GM11168 (cell line): ENCODE results near the gene GABRB3.

Experiments
- in situ Hi-C: fragments of 300-500 bp; cut with MboI; formaldehyde crosslinking; loops from one replicate; pipeline ENCODE4 v1.12.0; 2022; ENCODE audit warnings: low sequenced_read_pairs; ENCODE audit not compliant: unreplicated experiment

The GABRB3 gene

GRCh38 chr15:26634319-26634718 lies 138.5 kb downstream of the GABRB3 start:
- in situ Hi-C loops = no loop called here

GRCh38 chr15:26632500-26632899 lies 140.4 kb downstream of the GABRB3 start:
- in situ Hi-C loops = no loop called here

DNA sequence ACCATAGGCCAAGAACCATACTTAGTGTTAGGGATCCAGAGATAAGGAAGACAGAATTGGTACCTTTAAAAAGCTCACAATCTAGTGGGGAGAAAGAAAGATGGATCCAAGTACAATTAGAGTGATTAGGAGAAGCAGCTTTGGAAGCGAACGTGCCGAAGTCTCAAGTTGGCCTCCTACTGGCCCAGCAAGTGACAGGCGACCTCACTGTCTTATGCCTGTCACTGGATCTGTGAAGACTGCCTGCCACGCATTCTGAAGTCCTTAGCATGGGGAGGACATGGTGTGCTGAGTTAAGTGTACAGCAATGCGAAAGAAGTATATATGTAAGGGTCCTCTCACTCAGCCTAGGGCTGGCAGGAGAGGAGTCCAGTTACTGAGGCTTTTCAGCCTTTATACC lies 141.0 kb downstream of the GABRB3 start:
- in situ Hi-C loops = no loop called here

DNA sequence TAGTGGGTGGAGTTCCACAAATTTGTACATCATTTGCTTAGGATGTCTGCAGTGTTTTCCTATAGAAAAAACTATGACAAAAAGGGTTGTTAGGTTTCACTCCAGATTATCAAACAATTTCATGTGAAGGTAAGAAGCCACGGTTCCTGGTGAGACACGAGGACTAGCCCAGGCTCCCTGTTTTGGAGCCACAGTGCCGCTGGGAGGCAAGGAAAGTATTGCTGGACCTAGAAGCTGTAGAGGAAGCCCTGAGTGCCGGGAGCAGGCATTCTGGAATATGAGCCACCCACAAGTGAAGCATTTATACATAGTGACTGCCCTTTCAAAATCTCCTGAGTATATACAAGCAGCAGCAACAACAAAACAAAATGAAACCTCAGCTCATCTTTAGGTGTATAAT lies 142.0 kb downstream of the GABRB3 start:
- in situ Hi-C loops = no loop called here

DNA sequence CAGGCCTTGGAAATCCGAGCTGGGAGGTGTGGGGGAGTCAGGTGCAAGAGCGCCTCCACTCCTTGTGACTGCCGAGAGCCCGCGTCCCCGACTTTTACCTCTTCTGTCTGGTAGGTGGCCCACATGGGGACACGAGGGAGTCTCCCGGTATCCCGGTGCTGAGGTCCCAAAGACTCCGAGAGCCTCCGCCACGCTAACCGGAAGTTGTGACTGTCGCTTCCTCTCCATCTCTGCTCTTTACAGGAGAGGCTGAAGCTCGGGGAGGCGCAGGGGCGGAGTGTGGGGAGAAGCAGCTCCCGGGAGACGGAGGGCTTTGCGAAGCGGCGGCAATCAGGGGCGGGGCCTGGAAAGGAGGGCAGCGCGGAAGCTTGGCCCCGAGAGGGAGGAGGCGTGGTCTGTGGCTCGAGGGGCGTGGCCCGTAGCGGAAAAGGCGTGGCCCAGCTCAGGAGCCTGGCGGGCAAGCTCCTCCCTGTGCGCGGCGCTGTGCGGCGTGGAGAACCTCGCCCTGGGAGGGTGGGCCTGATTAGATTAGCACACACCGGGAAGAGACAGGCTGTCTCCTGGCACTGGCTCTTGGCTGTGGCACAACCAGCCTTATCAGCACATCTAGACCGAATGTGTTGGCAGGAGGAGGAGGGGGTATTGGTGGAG lies 143.9 kb downstream of the GABRB3 start:
- in situ Hi-C loops = no loop called here

DNA sequence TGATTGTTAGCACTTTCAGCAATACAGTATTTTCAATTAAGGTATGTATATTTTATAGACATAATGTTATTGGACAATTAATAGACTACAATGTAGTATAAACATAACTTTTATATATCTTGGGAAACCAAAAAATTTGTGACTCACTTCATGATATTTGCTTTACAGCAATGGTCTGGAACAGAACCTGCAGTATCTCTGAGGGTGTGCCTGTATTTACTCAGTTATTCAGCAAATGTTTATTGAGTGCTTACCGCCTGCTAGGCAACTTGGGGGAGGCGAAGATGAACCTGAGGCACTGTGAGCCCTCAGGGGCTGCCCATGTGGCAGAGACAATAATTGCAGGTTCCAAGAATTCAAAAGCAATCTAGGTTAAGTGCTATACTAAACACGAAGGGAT lies 144.8 kb downstream of the GABRB3 start:
- in situ Hi-C loops = no loop called here

DNA sequence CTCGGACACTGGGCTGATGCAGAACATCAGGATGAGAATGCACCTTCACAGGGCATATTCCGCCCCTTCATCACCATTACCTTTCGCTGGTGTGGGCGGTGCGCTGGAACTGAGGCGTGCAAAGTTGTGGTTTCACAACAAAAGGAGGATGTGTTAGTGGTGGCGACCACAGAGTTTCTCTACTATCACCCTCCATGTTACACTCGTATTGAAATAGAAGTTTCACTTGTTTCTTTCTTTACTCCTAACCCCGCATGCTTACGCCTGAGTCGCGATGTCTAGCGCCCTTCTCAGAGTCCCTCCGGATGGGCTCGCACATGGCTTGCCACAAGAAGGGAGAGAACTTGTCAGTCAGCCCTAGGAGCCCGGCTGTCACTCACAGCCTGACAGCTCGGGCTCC lies 148.7 kb downstream of the GABRB3 start:
- in situ Hi-C loops = no loop called here

DNA sequence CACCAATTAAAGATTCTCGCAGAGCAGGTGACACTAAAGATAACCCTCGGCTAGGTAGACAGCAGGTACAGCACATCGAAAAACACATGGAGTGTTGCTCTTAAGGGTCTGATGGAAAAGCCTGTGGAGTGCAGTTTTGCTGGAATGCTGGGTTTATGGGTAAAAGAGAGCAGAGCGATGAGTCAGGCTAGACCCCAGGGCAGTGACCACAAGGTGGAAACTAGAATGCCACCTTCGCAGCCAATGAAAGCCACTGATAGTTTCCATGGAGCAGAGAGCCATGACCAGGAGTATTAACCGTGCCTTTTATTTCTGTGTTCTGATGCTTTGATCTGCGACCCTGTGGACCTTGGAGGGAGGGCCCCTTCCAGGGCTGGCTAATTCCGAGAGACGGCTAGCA lies 149.8 kb downstream of the GABRB3 start:
- in situ Hi-C loops = no loop called here

DNA sequence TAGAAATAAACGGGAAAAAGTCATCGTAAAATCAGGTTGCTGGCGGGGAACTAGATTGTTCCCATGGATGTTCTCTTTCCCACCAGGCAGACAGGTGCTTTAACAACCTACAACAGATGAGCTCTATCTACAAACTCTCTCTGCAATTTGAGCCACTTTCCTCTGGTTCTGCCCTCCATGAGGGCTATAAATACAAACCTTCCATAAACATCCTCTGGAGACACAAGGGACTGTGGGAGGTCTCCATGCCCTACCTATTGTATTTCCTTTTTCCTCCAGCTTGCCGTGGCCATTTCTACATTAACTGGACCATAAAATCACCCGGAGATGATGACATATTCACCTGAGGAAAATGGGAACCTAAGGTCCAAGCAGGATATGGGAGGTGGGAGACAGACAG lies 151.1 kb downstream of the GABRB3 start:
- in situ Hi-C loops = no loop called here

DNA sequence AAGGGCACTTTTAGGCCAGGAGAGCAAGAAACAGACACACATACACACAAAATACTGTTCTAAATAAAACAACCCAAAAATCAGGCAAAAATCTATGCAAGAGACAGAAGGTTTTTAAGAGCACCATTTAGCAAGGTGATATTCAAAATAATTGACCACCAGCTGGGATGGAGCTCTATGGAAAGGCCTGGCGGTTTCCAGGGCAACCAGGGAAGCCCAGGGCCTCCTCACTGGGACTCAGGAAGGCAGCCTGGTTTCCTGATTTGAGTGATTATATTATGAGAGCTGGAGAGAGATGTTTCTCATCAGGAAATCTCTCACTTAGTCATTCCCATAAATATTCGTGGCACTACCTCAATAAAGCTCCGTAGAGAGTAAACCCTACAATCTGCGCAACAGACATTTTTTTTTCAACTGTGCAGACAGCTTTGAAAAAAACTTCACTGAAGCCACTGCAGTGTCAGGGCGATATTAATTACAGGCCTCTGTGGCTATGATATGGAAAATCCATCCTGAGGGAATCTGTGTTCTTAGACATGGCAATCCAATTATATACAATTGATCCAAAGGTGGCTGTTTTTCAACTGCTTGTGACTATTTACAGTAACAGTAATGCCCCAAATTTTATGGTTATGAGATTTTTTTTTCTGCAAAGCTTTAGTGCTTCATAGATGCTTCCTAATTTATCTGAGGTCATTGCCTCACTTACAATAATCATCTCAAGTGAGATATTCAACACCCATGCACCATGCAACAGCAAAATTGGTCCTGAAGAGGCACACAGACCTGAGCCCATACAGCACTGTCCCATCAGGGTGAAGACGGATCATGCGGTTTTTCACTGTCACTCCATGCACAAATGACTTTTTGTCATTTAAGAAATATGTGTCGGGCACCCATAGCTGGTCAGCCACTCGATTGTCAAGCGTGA lies 152.1 kb downstream of the GABRB3 start:
- in situ Hi-C loops = no loop called here

- in situ Hi-C loops = no loop called here
These were observed 157.0 kb downstream of the GABRB3 start for GRCh38 chr15:26615927-26616302.

GRCh38 chr15:26615188-26615926 lies 157.5 kb downstream of the GABRB3 start:
- in situ Hi-C loops = no loop called here

DNA sequence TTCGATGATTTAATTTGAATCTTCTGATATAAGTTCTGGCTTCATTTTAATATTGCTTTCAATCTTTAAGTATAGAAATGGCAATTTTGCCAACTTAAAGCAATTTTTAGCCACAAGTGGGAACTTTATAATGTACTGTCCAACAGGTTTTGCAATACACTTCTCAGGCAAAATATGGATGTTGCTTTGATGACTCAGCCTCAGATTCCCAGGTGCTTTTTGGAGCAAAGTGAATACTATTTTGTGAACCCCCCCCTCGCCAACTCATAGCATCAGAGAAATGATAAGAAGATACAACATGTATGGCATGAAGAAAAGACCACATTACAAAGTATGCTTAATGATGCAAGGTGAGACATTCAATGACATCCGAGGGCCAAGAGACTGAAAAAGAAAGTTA lies 158.1 kb downstream of the GABRB3 start:
- in situ Hi-C loops = no loop called here

DNA sequence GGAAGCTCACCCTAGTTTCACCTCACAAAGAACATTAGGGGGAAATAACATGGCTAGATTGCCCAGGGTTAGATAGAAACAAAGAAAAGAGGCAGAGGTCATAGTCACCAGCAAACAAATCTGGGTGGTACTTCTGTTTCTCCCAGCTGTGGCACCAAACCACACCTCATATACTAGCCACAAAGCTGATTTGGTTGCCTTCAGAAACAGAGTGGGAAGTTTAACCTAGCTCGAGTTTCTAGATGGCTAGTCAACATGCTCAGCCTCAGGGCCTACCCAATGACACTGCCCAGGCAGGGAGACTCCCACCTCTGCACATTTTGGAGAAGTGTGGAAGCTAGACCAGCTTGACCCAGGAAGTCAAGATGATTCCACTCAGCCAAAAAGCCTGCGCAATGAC lies 174.2 kb downstream of the GABRB3 start:
- in situ Hi-C loops = no loop called here

DNA sequence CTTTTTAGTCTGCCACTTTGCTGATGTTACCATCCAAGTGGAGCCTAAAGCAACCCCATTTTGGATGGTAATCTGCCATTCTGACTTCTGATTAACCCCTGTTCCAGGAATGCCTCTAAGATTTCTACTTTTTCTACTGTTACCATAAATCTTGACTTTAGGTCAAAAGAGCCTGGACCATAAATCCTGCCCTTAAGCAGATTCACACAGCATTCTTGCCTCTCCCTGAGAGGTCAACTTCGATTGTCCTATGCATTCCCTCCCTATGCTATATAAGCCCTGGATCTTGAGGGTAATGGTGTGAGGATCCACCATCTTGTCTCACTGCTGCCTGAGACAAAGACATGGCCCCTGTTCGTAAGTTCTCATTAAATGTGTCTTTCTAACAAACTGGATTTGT lies 177.3 kb downstream of the GABRB3 start:
- in situ Hi-C loops = no loop called here

- in situ Hi-C loops = no loop called here
These were observed 182.2 kb downstream of the GABRB3 start for GRCh38 chr15:26590676-26591075.

- in situ Hi-C loops = no loop called here
These were observed 190.0 kb downstream of the GABRB3 start for GRCh38 chr15:26582840-26583239.

DNA sequence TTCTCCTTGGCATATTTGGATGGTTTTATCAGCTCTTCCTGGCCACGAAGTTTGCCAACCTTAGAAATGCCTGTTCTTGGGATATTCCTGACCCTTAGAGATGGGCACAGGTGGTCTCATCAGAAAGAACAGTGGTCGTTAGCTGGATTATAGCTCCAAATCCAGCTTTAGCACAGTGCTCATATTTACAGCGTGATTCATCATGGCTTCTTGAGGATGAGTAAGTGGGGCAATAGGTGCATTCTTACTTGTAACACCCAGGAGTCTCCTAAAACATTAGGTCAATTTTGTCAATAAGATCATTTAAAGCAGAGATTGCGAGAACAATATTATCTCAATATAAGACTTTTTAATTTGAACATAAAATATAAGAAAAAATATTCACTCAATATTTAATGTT lies 191.9 kb downstream of the GABRB3 start:
- in situ Hi-C loops = no loop called here

DNA sequence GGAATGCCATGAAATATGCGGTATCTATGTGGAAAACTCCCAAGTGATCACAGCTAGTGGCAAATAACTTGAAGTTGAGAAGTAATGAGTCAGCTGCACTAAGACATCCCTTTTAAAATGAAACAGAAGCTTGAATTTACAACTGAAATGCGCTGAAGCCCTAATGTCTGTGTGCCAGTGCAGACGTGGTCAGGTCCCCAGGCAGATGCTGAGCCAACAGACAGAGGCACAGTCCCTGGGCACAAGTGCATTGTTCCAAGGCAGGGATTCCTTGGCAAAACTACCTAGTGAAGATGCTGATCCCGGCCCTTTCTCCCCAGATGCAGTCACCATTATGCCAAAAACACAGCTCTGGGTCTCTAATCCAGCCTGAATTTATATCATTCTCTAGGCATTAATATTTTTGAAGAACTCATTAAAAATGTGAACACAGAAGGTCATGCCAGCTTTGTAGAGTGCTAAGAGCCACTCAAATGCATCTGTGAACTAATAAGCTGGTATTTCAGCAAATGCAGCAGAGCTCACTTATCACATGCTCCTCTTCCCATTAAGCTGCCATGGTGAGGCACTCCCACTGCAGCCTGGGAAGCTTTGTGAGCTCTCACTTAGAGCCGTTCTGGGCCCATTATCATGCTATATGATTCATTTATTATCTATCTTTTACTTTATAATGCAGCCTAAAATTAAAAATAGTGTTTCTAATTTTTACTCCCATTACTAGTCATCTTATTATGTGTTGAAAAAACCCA lies 200.1 kb downstream of the GABRB3 start:
- in situ Hi-C loops = no loop called here

DNA sequence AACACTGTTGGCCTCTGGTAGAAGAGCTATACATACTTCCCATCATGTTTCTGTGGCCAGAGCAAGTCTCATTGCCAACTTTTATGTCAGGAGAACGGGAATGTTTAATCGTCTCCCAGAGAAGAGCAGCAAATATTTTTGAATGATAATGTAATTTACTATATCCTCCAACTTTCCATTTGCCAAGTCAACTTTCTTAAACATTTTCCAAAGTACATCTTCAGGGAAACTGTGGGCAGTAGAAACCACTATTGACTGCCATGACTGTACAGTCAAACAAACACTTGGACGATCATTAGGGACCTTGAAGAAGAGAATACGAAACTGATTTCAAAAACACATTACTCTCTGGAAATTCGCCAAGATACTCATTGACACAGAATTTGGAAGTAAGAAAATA lies 201.5 kb downstream of the GABRB3 start:
- in situ Hi-C loops = no loop called here
